ENCODE measurements around the gene PLAAT3.
"Not testable (repeated sequence)": the region's sequence is repeated elsewhere in the genome, so short reads cannot be mapped to it uniquely, and the experiment has no call there.

The PLAAT3 gene

DNA sequence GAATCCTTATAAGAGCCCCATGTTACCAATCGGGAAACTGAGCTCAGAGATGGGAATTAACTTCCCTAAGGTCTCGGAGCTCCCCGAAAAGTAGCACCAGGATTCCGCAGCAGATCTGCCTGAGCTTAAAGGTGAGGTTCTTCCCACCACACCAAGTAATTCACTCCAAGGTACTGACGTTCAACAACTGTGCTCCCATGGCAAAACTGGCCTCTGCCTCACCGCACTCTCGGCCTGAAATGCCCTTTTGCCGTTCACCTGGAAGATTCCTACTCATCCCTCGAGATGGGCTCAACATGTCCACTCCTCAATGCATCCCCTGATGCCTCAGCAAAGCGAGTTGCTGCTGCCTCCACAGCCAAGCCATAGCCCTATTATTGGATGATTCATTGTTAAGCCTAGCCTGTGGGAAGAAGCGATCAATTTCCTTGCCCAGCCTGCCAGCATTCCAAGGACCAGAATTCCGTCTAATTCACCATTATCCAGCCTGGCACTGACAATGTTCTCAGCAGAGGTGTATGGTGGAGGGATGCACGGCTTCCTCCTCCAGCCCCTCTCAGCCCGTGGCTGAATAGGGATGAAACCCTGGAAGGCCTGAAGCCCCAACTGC is 4.2 kb downstream of the PLAAT3 start:
- WGBS, 2 experiments (ENCODE audit: insufficient coverage in 2 of 2), result 78 to 81% methylated on average over 8 to 12 of the region's 14 CpGs
- Histone ChIP-seq H3K27ac (ENCODE audit: low read depth, low read length, severe bottlenecking) (no peak overlapping the region), H3K4me3 (ENCODE audit: extremely low read depth, insufficient read depth, low read length, poor library complexity, severe bottlenecking) (no peak overlapping the region)

DNA sequence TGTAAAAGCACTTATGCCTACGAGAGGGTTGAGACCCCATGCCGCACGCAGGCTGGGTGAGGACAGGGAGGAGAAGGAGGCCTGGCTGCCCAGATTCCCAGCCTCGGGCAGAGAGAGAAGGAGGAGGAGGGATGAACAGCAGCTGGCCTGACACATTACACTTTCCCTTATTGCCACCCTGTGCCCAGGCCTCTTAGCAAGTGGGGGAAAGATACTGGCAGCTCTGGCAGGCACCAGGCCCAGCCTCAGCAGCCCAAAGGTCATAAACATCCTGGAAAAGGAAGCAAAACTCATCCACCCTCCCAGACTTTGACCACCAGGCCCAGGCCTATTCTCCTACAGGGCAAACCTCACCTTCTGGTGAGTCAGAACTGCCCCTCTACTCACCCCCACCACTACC is 4.7 kb downstream of the PLAAT3 start:
- Histone ChIP-seq H3K4me1 (ENCODE audit: control insufficient read depth, insufficient read depth, low read length, poor library complexity, severe bottlenecking) (peaks cover 4% of the 10 kb centered on the region), H3K9me3 (ENCODE audit: control insufficient read depth, low read length) (no peaks in the 10 kb centered on the region), H3K4me3 (ENCODE audit: extremely low read depth, insufficient read depth, low read length, poor library complexity, severe bottlenecking) (no peak overlapping the region), H3K27ac (ENCODE audit: low read depth, low read length, severe bottlenecking) (no peak overlapping the region), H3K36me3 (ENCODE audit: control insufficient read depth, insufficient read depth, low read length) (no peaks in the 10 kb centered on the region)
- 88 to 94% methylated on average over 3 of the region's 4 CpGs for WGBS, 2 experiments (ENCODE audit: insufficient coverage in 2 of 2)

More for the DNA sequence above, 4.2 kb downstream of the PLAAT3 start:
- H3K9me3 ChIP-seq (ENCODE audit: control insufficient read depth, low read length), result no peaks in the 10 kb centered on the region
- peaks cover 4% of the 10 kb centered on the region for H3K4me1 ChIP-seq (ENCODE audit: control insufficient read depth, insufficient read depth, low read length, poor library complexity, severe bottlenecking)
- H3K36me3 ChIP-seq (ENCODE audit: control insufficient read depth, insufficient read depth, low read length), result no peaks in the 10 kb centered on the region

DNA sequence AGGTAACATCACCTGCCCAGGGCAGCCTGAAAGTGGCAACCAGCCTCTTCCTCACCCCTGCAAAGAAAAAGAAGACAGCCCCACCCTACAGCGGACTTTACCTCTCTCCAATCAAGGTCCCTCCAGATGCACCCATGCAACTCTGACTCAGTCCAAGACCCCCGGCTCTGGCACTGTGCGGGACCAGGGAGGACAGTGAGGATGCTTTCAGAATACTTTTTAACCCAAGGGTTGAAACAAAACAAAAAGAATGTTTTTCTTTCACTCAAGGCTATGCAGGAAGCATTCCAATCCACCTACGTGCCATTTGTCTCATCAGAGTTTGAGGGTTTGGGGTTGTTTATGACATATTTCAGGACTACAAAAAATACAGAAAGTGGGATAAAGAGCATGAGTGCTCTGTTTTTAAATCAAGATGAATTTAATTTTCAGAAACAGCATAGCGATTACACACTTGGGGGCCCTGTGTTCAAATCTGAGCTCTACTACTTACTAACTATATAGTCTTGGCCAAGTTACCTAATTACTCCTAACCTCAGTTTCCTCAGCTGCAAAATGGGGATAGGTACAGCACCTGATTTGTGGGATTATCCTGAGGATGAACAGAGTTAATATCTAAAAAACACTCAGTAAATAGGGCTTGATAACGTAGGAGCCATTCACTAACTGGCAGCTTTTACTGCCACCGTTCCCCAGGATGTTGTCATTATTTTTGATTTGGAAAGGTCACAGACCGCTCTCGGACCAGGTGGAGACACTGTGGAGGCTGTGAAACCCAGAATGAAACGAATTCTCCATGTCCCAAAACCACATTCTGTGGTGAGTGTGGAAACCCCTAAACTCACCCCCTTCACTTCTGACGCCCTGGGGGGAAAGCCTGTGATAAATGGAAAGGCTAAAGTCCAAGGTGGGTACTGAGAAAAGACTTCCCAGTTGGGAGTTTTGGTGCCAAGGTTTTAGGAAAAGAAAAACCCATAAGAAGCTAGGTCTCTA is 5.6 kb downstream of the PLAAT3 start:
- H3K36me3 ChIP-seq (ENCODE audit: control insufficient read depth, insufficient read depth, low read length), result no peaks in the 10 kb centered on the region
- H3K4me3 ChIP-seq (ENCODE audit: extremely low read depth, insufficient read depth, low read length, poor library complexity, severe bottlenecking), result no peak overlapping the region
- WGBS, 2 experiments (ENCODE audit: insufficient coverage in 2 of 2), result 87 to 89% methylated on average over 5 of the region's 11 CpGs
- H3K4me1 ChIP-seq (ENCODE audit: control insufficient read depth, insufficient read depth, low read length, poor library complexity, severe bottlenecking), result peaks cover 4% of the 10 kb centered on the region
- no peak overlapping the region for H3K27ac ChIP-seq (ENCODE audit: low read depth, low read length, severe bottlenecking)
- no peaks in the 10 kb centered on the region for H3K9me3 ChIP-seq (ENCODE audit: control insufficient read depth, low read length)

DNA sequence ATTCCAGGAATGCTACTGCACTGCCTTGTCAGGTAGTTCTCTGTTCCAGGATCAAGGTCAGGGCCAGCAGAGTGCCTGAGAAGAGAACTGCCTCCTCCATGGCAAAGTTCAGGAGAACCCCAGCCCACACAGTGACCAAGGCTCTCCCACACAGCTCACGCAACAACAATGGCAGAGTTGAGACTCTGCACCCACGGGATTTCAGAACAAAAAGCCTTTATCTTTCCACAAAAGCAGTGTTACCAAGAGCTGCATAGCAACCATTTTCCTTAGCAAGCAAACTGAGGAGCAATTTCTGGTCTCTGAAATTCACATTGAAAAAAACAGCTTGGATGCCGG is 11.1 kb downstream of the PLAAT3 start:
- no peaks in the 10 kb centered on the region for H3K36me3 ChIP-seq (ENCODE audit: control insufficient read depth, insufficient read depth, low read length)
- no peak overlapping the region for H3K27ac ChIP-seq (ENCODE audit: low read depth, low read length, severe bottlenecking)
- H3K4me3 ChIP-seq (ENCODE audit: extremely low read depth, insufficient read depth, low read length, poor library complexity, severe bottlenecking), result no peak overlapping the region
- 75 to 83% methylated on average over 1 to 2 of the region's 3 CpGs for WGBS, 2 experiments (ENCODE audit: insufficient coverage in 2 of 2)
- peaks cover 2% of the 10 kb centered on the region for H3K4me1 ChIP-seq (ENCODE audit: control insufficient read depth, insufficient read depth, low read length, poor library complexity, severe bottlenecking)
- no peaks in the 10 kb centered on the region for H3K9me3 ChIP-seq (ENCODE audit: control insufficient read depth, low read length)

DNA sequence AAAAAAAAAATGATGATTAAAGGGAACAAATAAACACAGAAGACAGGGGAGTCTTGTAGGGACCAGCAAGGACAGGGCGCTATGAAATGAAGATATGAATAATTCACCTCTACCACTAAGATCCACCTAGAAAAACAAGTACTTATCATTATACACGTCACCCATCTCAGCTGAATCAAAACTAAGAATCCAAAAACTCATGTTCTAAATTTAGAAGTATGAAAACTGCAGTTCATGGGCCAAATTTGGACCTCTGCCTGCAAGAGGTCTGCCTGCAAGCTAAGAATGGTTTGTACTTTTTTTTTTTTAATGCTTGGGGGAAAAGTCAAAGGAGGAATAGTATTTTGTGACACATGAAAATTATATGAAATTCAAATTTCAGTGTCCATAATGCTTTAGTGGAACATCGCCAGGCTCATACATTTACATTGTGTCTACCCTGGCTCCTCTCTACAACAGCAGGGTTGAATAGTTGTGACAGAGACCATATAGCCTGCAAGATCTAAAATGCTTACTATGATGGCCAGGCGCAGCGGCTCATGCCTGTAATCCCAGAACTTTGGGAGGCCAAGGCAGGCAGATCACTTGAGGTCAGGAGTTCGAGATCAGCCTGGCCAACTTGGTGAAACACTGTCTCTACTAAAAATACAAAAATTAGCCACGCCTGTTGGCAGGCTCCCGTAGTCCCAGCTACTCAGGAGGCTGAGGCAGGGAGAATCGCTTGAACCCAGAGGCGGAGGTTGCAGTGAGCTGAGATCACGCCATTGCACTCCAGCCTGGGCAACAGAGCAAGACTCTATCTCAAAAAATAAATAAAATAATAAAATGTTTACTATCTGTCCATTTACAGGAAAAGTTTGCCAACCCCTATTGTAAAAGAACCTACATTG is 11.7 kb downstream of the PLAAT3 start:
- 94 to 96% methylated on average over 4 to 7 of the region's 11 CpGs for WGBS, 2 experiments (ENCODE audit: insufficient coverage in 2 of 2)
- H3K4me1 ChIP-seq (ENCODE audit: control insufficient read depth, insufficient read depth, low read length, poor library complexity, severe bottlenecking); H3K9me3 ChIP-seq (ENCODE audit: control insufficient read depth, low read length); H3K36me3 ChIP-seq (ENCODE audit: control insufficient read depth, insufficient read depth, low read length); H3K27ac ChIP-seq (ENCODE audit: low read depth, low read length, severe bottlenecking); H3K4me3 ChIP-seq (ENCODE audit: extremely low read depth, insufficient read depth, low read length, poor library complexity, severe bottlenecking): not testable (repeated sequence)

DNA sequence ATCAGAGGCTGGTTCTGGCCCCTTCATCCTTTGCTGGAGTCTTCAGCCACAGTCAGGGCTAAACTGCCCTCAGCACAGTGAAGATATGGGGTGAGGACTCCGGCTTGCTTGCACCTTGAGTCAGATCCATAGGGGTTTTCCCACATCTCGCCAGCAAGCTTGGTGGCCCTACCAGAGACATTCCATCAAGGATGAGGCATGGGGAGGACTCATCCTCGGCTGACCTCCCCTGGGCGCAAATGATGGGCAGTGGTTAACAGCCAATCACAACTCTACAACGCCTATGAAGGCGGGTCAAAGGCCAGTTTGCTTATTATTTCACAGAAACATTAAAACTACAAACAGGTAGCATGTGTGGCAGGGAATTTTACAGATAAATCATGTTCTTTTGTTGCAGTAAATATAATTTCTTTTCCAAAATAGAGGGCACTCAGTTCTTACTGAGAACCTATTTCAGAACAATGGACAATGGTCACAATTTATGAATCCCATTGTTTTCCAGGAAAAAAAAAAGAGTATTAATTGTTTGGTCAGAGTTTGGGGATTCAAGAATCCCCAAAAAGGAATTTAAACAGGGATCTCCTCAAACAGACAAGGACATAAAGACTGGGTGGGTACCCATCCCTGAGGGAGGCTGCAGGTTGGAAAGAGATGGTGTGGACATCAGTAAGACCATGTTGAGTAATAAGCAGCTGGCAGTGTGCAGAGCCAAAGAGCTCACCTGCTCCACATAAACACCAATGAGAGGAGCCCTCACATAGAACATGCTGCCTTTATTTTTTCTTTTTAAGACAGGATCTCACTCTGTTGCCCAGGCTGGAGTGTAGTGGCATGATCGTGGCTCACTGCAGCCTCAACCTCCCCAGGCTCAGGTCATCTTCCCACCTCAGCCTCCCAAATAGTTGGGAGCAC is 14.8 kb downstream of the PLAAT3 start:
- no peak overlapping the region for H3K4me3 ChIP-seq (ENCODE audit: extremely low read depth, insufficient read depth, low read length, poor library complexity, severe bottlenecking)
- no peaks in the 10 kb centered on the region for H3K9me3 ChIP-seq (ENCODE audit: control insufficient read depth, low read length)
- H3K27ac ChIP-seq (ENCODE audit: low read depth, low read length, severe bottlenecking), result no peak overlapping the region
- no peaks in the 10 kb centered on the region for H3K36me3 ChIP-seq (ENCODE audit: control insufficient read depth, insufficient read depth, low read length)
- H3K4me1 ChIP-seq (ENCODE audit: control insufficient read depth, insufficient read depth, low read length, poor library complexity, severe bottlenecking), result peaks cover 2% of the 10 kb centered on the region
- WGBS, 2 experiments (ENCODE audit: insufficient coverage in 2 of 2), result 77 to 92% methylated on average over 4 of the region's 7 CpGs

DNA sequence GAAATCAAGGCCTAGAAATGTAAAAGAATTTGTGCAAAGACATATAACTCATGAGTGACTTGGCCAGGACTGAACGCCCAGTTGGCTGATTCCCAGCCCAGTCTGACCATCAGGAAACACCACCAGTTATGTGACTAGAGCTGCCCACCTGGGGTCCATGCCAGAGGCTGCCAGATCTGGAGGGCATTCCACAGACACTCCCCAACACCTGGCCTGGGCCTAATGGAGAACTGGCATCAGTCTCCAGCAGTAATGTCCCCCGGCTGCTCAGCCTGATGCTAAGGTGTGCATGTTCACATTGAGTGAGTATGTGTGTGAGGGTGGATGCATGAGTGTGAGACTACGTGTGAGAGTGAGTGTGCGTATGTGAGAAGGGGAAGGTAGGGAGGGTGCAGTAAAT is 15.7 kb downstream of the PLAAT3 start:
- 84 to 86% methylated on average over 1 to 4 of the region's 4 CpGs for WGBS, 2 experiments (ENCODE audit: insufficient coverage in 2 of 2)
- Histone ChIP-seq H3K4me1 (ENCODE audit: control insufficient read depth, insufficient read depth, low read length, poor library complexity, severe bottlenecking) (peaks cover 2% of the 10 kb centered on the region), H3K4me3 (ENCODE audit: extremely low read depth, insufficient read depth, low read length, poor library complexity, severe bottlenecking) (no peak overlapping the region), H3K9me3 (ENCODE audit: control insufficient read depth, low read length) (no peaks in the 10 kb centered on the region), H3K36me3 (ENCODE audit: control insufficient read depth, insufficient read depth, low read length) (no peaks in the 10 kb centered on the region), H3K27ac (ENCODE audit: low read depth, low read length, severe bottlenecking) (no peak overlapping the region)

DNA sequence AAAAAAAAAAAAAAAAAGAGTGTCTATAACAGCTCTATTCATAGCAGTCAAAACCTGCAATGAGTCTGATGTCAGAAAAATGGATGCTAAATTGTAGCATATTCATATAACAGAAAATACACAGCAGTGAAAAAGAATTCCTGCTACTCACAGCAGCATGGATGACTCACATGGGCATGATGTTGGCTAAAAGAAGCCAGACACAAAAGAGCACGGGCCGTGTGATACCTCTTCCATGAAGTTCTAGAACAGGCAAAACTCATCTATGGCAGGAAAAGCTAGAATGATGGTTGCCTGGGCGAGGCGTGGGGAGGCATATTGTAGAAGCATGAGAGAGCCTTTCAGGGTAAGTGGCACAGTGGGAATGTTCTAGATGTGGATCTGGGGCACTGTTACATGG is 18.9 kb downstream of the PLAAT3 start:
- WGBS, 2 experiments (ENCODE audit: insufficient coverage in 2 of 2), result 81 to 100% methylated on average over 2 of the region's 4 CpGs
- Histone ChIP-seq H3K36me3 (ENCODE audit: control insufficient read depth, insufficient read depth, low read length) (no peaks in the 10 kb centered on the region), H3K27ac (ENCODE audit: low read depth, low read length, severe bottlenecking) (no peak overlapping the region)

DNA sequence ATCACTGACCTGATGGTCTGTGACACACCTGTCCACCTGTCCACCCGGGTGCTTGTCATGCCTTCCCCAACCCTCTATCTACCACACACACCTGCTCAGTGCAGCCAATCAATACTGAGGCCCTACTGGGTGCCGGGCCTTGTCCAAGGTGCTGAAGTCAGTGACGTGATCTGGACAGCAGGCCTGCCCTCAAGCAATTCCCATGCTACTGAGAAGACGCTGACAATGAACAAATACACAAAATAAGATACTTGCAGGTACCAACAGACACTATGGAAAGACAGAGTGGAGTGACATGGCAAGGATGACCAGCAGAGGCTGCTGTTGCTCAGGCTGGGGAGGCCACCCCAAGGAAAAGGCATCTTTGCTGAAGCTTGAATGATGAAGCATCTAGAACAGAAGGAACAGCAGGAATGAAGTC is 21.2 kb downstream of the PLAAT3 start:
- Histone ChIP-seq H3K36me3 (ENCODE audit: control insufficient read depth, insufficient read depth, low read length) (no peaks in the 10 kb centered on the region), H3K4me3 (ENCODE audit: extremely low read depth, insufficient read depth, low read length, poor library complexity, severe bottlenecking) (no peak overlapping the region), H3K27ac (ENCODE audit: low read depth, low read length, severe bottlenecking) (no peak overlapping the region), H3K4me1 (ENCODE audit: control insufficient read depth, insufficient read depth, low read length, poor library complexity, severe bottlenecking) (no peaks in the 10 kb centered on the region), H3K9me3 (ENCODE audit: control insufficient read depth, low read length) (no peaks in the 10 kb centered on the region)
- WGBS, 2 experiments (ENCODE audit: insufficient coverage in 2 of 2), result 85% methylated on average over 3 of the region's 4 CpGs; no CpG with 5 or more reads in 1 of the 2 experiments

More for the DNA sequence above, 18.9 kb downstream of the PLAAT3 start:
- Histone ChIP-seq H3K4me1 (ENCODE audit: control insufficient read depth, insufficient read depth, low read length, poor library complexity, severe bottlenecking) (no peaks in the 10 kb centered on the region), H3K4me3 (ENCODE audit: extremely low read depth, insufficient read depth, low read length, poor library complexity, severe bottlenecking) (no peak overlapping the region), H3K9me3 (ENCODE audit: control insufficient read depth, low read length) (no peaks in the 10 kb centered on the region)
